SJCRH30 (cell line): ENCODE data around the gene ICE1. TPM values are rescaled to one million over a fixed set of nuclear protein-coding genes. Genes with fewer than 3 reads are reported as not detected.
"Not testable (repeated sequence)": the region's sequence is repeated elsewhere in the genome, so short reads cannot be mapped to it uniquely, and the experiment has no call there.

Experiments
- DNase-seq, 2 experiments: peaks; one replicate each; pipeline ENCODE4 v3.0.0-alpha.2; 2015 to 2020
- H3K27ac ChIP-seq: fragments of 250-450 bp; sonication (Bioruptor Pico); 2 replicates; pipeline ENCODE4 v1.5.1; 2020; ENCODE audit warnings: mild to moderate bottlenecking, moderate library complexity
- H3K27me3 ChIP-seq: fragments of 250-450 bp; sonication (Bioruptor Pico); 2 replicates; pipeline ENCODE4 v1.5.1; 2020; ENCODE audit warnings: mild to moderate bottlenecking, moderate library complexity
- H3K36me3 ChIP-seq: fragments of 250-450 bp; sonication (Bioruptor Pico); 2 replicates; pipeline ENCODE4 v1.5.1; 2020; ENCODE audit warnings: mild to moderate bottlenecking, moderate library complexity
- H3K4me1 ChIP-seq: fragments of 250-450 bp; sonication (Bioruptor Pico); 2 replicates; pipeline ENCODE4 v1.5.1; 2020; ENCODE audit warnings: mild to moderate bottlenecking, moderate library complexity
- H3K4me3 ChIP-seq: fragments of 250-450 bp; sonication (Bioruptor Pico); 2 replicates; pipeline ENCODE4 v1.5.1; 2020; ENCODE audit warnings: mild to moderate bottlenecking, moderate library complexity
- H3K9me3 ChIP-seq: fragments of 250-450 bp; sonication (Bioruptor Pico); replicated peaks from 2 replicates; pipeline ENCODE4 v1.5.1; 2020; ENCODE audit warnings: mild to moderate bottlenecking, moderate library complexity
- total RNA-seq: library from RNA; depleted of rRNA; stranded (reverse); fragments of >200 nt; shearing (Covaris generic); gene quantifications from 2 replicates; pipeline ENCODE4 v1.2.3, GENCODE V29; 2014

Gene ICE1
- total RNA-seq, 1 experiment from 2014 or later = 27.0 TPM

- no peaks in the 10 kb centered on the region for H3K9me3 ChIP-seq
- DNase-seq = no peak
- no peaks in the 10 kb centered on the region for H3K4me1 ChIP-seq
- H3K36me3 ChIP-seq = no peaks in the 10 kb centered on the region
- H3K4me3 ChIP-seq = no peak overlapping the region
- no peak overlapping the region for H3K27ac ChIP-seq
- H3K27me3 ChIP-seq = no peaks in the 10 kb centered on the region
Measured at GRCh38 chr5:5387192-5387591, 35.3 kb upstream of the ICE1 start.

GRCh38 chr5:5387777-5388176, 34.7 kb upstream of the ICE1 start:
- Histone ChIP-seq H3K36me3 (no peaks in the 10 kb centered on the region), H3K27me3 (no peaks in the 10 kb centered on the region), H3K4me1 (no peaks in the 10 kb centered on the region), H3K9me3 (no peaks in the 10 kb centered on the region), H3K4me3 (no peak overlapping the region), H3K27ac (no peak overlapping the region)
- no peak for DNase-seq

- H3K36me3 ChIP-seq, H3K9me3 ChIP-seq, H3K4me3 ChIP-seq, DNase-seq, H3K27ac ChIP-seq, H3K27me3 ChIP-seq, H3K4me1 ChIP-seq: not testable (repeated sequence)
Measured at GRCh38 chr5:5390121-5390869, 32.2 kb upstream of the ICE1 start.

GRCh38 chr5:5392504-5392903, 30.0 kb upstream of the ICE1 start:
- H3K36me3 ChIP-seq, DNase-seq, H3K4me1 ChIP-seq, H3K27me3 ChIP-seq, H3K9me3 ChIP-seq, H3K4me3 ChIP-seq, H3K27ac ChIP-seq: not testable (repeated sequence)

- not testable (repeated sequence) for H3K27me3 ChIP-seq, H3K4me3 ChIP-seq, H3K36me3 ChIP-seq, H3K9me3 ChIP-seq, H3K27ac ChIP-seq, H3K4me1 ChIP-seq
- peak; percentile 49 to 65 for DNase-seq
Measured at GRCh38 chr5:5394384-5394986, 28.0 kb upstream of the ICE1 start.

- H3K9me3 ChIP-seq, H3K4me1 ChIP-seq, H3K27ac ChIP-seq, H3K4me3 ChIP-seq, H3K27me3 ChIP-seq, DNase-seq, H3K36me3 ChIP-seq: not testable (repeated sequence)
Measured at GRCh38 chr5:5395093-5395492, 27.4 kb upstream of the ICE1 start.

- no peaks in the 10 kb centered on the region for H3K4me1 ChIP-seq
- H3K27ac ChIP-seq = no peak overlapping the region
- no peaks in the 10 kb centered on the region for H3K36me3 ChIP-seq
- H3K9me3 ChIP-seq = no peaks in the 10 kb centered on the region
- H3K4me3 ChIP-seq = no peak overlapping the region
- DNase-seq = no peak
- no peaks in the 10 kb centered on the region for H3K27me3 ChIP-seq
Measured at GRCh38 chr5:5398071-5398470, 24.4 kb upstream of the ICE1 start.

GRCh38 chr5:5401095-5401494, 21.4 kb upstream of the ICE1 start:
- Histone ChIP-seq H3K27me3 (no peaks in the 10 kb centered on the region), H3K27ac (no peak overlapping the region), H3K4me1 (no peaks in the 10 kb centered on the region), H3K36me3 (no peaks in the 10 kb centered on the region), H3K4me3 (no peak overlapping the region), H3K9me3 (no peaks in the 10 kb centered on the region)
- no peak for DNase-seq

- Histone ChIP-seq H3K4me1 (no peaks in the 10 kb centered on the region), H3K9me3 (no peaks in the 10 kb centered on the region), H3K27me3 (no peaks in the 10 kb centered on the region), H3K4me3 (no peak overlapping the region), H3K36me3 (no peaks in the 10 kb centered on the region), H3K27ac (no peak overlapping the region)
- no peak for DNase-seq
Measured at GRCh38 chr5:5403741-5404140, 18.7 kb upstream of the ICE1 start.

- no peak overlapping the region for H3K4me3 ChIP-seq
- no peak for DNase-seq
- H3K27me3 ChIP-seq = no peaks in the 10 kb centered on the region
- no peaks in the 10 kb centered on the region for H3K9me3 ChIP-seq
- H3K4me1 ChIP-seq = no peaks in the 10 kb centered on the region
- H3K36me3 ChIP-seq = no peaks in the 10 kb centered on the region
- H3K27ac ChIP-seq = no peak overlapping the region
Measured at GRCh38 chr5:5404381-5404780, 18.1 kb upstream of the ICE1 start.

GRCh38 chr5:5405441-5405840, 17.0 kb upstream of the ICE1 start:
- DNase-seq = no peak
- no peaks in the 10 kb centered on the region for H3K9me3 ChIP-seq

GRCh38 chr5:5407924-5408323, 14.6 kb upstream of the ICE1 start:
- no peaks in the 10 kb centered on the region for H3K27me3 ChIP-seq
- DNase-seq = no peak
- H3K9me3 ChIP-seq = no peaks in the 10 kb centered on the region
- no peaks in the 10 kb centered on the region for H3K36me3 ChIP-seq
- H3K27ac ChIP-seq = no peak overlapping the region
- H3K4me3 ChIP-seq = no peak overlapping the region
- no peaks in the 10 kb centered on the region for H3K4me1 ChIP-seq

More at GRCh38 chr5:5405441-5405840, 17.0 kb upstream of the ICE1 start:
- Histone ChIP-seq H3K4me1 (no peaks in the 10 kb centered on the region), H3K27me3 (no peaks in the 10 kb centered on the region), H3K27ac (no peak overlapping the region), H3K36me3 (no peaks in the 10 kb centered on the region), H3K4me3 (no peak overlapping the region)

- no peak for DNase-seq
- H3K4me1 ChIP-seq = no peaks in the 10 kb centered on the region
- no peaks in the 10 kb centered on the region for H3K27me3 ChIP-seq
- no peak overlapping the region for H3K27ac ChIP-seq
- no peaks in the 10 kb centered on the region for H3K9me3 ChIP-seq
- no peaks in the 10 kb centered on the region for H3K36me3 ChIP-seq
- H3K4me3 ChIP-seq = no peak overlapping the region
Measured at GRCh38 chr5:5409151-5409810, 13.2 kb upstream of the ICE1 start.

- not testable (repeated sequence) for H3K27me3 ChIP-seq, H3K9me3 ChIP-seq, H3K4me3 ChIP-seq, DNase-seq, H3K4me1 ChIP-seq, H3K36me3 ChIP-seq, H3K27ac ChIP-seq
Measured at GRCh38 chr5:5413856-5414255, 8.6 kb upstream of the ICE1 start.

- no peaks in the 10 kb centered on the region for H3K27me3 ChIP-seq
- H3K4me1 ChIP-seq = peaks cover 8% of the 10 kb centered on the region
- no peaks in the 10 kb centered on the region for H3K36me3 ChIP-seq
- H3K27ac ChIP-seq = no peak overlapping the region
- DNase-seq = no peak
- no peaks in the 10 kb centered on the region for H3K9me3 ChIP-seq
- no peak overlapping the region for H3K4me3 ChIP-seq
Measured at GRCh38 chr5:5414999-5415398, 7.5 kb upstream of the ICE1 start.
